ENCODE results near the gene B3GLCT. TPM values are rescaled to one million over a fixed set of nuclear protein-coding genes. Genes with fewer than 3 reads are reported as not detected.

The B3GLCT gene
- total and polyA plus RNA-seq, 2 of the 13 experiments (the other 11 are each of a cell fraction or from before 2014, with no cell fraction given), result 2.0 to 7.1 TPM

DNA sequence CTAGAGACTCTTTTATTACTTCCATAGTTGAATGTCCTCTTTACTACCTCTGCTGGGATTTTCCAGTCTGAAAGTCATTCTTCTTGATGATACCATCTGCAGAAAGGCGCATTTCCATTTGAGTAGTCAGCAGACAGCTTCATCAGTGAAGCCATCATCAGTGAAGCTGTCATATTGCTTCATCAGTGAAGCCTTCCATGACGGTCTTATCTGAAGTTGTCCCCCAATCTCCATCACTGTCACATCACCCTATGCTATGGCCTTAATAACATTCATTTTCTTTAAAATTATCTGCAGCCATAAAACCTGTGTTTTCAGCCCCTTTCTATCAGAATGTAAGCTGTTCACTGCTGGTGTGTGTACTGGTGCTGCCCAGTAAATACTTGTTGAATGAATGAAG is 151.6 kb downstream of the B3GLCT start (continued):
- TF ChIP-seq, protein P1, sequence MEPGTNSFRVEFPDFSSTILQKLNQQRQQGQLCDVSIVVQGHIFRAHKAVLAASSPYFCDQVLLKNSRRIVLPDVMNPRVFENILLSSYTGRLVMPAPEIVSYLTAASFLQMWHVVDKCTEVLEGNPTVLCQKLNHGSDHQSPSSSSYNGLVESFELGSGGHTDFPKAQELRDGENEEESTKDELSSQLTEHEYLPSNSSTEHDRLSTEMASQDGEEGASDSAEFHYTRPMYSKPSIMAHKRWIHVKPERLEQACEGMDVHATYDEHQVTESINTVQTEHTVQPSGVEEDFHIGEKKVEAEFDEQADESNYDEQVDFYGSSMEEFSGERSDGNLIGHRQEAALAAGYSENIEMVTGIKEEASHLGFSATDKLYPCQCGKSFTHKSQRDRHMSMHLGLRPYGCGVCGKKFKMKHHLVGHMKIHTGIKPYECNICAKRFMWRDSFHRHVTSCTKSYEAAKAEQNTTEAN (CRISPR knock-in tag; conservative IDR thresholded peaks at IDR 0.05), result no peak
- TF ChIP-seq, protein P2, sequence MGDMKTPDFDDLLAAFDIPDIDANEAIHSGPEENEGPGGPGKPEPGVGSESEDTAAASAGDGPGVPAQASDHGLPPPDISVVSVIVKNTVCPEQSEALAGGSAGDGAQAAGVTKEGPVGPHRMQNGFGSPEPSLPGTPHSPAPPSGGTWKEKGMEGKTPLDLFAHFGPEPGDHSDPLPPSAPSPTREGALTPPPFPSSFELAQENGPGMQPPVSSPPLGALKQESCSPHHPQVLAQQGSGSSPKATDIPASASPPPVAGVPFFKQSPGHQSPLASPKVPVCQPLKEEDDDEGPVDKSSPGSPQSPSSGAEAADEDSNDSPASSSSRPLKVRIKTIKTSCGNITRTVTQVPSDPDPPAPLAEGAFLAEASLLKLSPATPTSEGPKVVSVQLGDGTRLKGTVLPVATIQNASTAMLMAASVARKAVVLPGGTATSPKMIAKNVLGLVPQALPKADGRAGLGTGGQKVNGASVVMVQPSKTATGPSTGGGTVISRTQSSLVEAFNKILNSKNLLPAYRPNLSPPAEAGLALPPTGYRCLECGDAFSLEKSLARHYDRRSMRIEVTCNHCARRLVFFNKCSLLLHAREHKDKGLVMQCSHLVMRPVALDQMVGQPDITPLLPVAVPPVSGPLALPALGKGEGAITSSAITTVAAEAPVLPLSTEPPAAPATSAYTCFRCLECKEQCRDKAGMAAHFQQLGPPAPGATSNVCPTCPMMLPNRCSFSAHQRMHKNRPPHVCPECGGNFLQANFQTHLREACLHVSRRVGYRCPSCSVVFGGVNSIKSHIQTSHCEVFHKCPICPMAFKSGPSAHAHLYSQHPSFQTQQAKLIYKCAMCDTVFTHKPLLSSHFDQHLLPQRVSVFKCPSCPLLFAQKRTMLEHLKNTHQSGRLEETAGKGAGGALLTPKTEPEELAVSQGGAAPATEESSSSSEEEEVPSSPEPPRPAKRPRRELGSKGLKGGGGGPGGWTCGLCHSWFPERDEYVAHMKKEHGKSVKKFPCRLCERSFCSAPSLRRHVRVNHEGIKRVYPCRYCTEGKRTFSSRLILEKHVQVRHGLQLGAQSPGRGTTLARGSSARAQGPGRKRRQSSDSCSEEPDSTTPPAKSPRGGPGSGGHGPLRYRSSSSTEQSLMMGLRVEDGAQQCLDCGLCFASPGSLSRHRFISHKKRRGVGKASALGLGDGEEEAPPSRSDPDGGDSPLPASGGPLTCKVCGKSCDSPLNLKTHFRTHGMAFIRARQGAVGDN (CRISPR knock-in tag; IDR thresholded peaks at IDR 0.05), result no peak
- TF ChIP-seq ZSCAN21 (CRISPR knock-in tag; IDR thresholded peaks at IDR 0.05; ENCODE audit: borderline replicate concordance) (no peak), ZNF577 (CRISPR knock-in tag; IDR thresholded peaks at IDR 0.05; ENCODE audit: borderline replicate concordance, low read depth) (no peak), ZNF383 (CRISPR knock-in tag; IDR thresholded peaks at IDR 0.05; ENCODE audit: borderline replicate concordance) (no peak), ZNF598 (CRISPR knock-in tag; IDR thresholded peaks at IDR 0.05; ENCODE audit: borderline replicate concordance) (no peak)

DNA sequence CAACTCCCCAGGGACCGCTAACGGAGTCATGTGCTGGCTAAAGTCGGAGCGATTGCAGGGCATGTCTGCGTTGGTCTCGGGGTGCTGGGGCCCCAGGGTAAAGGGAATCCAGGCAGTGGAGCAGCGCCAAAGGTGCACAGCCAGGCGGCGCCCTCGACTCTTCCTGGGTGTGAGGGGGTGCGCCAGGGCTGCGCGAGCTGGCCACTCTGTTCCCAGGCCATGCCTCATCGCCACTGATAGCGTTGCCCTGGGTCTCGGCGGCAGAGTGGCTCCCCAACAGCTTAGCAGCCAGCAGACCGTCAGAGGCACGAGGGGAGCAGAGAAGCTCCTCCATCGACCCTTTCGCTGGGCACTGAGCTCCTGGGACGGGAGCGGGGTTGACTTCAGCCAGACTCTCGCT is 152.7 kb downstream of the B3GLCT start:
- peaks cover 19% of the 10 kb centered on the region for H3K9me3 ChIP-seq (ENCODE audit: low read length)
- intact Hi-C loops (cut with micrococcal nuclease; ENCODE audit: unreplicated experiment) (no loop called here), in situ Hi-C loops (cut with HindIII; ENCODE audit: extremely low pct_ligation_motif_present, low pct_unique_long_range_greater_than_20kb) (no loop called here)
- no peak for DNase-seq (ENCODE audit: low spot score)
- POLR2A ChIA-PET, result no interaction called here
- BruUV-seq (replicated peaks), result no TSS peak
- no peak for FAIRE-seq
- ATAC-seq, result no peak
- WGBS (ENCODE audit: low lambda C conversion rate), result 40% methylated on average over 4 of the region's 24 CpGs
- no peaks in the 10 kb centered on the region for H3K36me3 ChIP-seq (replicated peaks in 1 of 2; ENCODE audit: control insufficient read depth in 1 of 2, insufficient read depth in 2 of 2, low read length in 2 of 2)
- no peaks in the 10 kb centered on the region for H3K79me2 ChIP-seq (ENCODE audit: insufficient read depth, low read length)
- no peaks in the 10 kb centered on the region for H3K4me1 ChIP-seq (ENCODE audit: insufficient read depth, low read length)
- H3K4me3 ChIP-seq (replicated peaks in 1 of 3; ENCODE audit: insufficient read depth in 1 of 3, low read depth in 2 of 3, low read length in 3 of 3), result no peak overlapping the region
- CTCF ChIA-PET (ENCODE audit: low intra/inter-chr PET ratio, low total read pairs), result no interaction called here
- no peaks in the 10 kb centered on the region for H4K20me1 ChIP-seq (ENCODE audit: insufficient read depth, low read length)
- H3K9ac ChIP-seq (ENCODE audit: insufficient read depth, low read depth, low read length), result no peak overlapping the region
- H3K27me3 ChIP-seq (ENCODE audit: control insufficient read depth in 1 of 2, insufficient read depth in 2 of 2, low read length in 2 of 2), result no peaks in the 10 kb centered on the region; a peak in 2 of 5 replicates
- TF ChIP-seq SMAD1 (CRISPR knock-in tag; IDR thresholded peaks at IDR 0.05; ENCODE audit: borderline replicate concordance, low read depth), result no peak
- no peak for TF ChIP-seq TARDBP (CRISPR knock-in tag; IDR thresholded peaks at IDR 0.05)
- no peak for TF ChIP-seq FOXC1 (CRISPR knock-in tag; IDR thresholded peaks at IDR 0.05; ENCODE audit: borderline replicate concordance)
- no peak for TF ChIP-seq SRSF1 (optimal IDR thresholded peaks at IDR 0.05; ENCODE audit: low read depth, low read length)
- TF ChIP-seq ZNF510 (CRISPR knock-in tag; IDR thresholded peaks at IDR 0.05; ENCODE audit: low read depth), result no peak
- TF ChIP-seq ZNF329 (CRISPR knock-in tag; IDR thresholded peaks at IDR 0.05; ENCODE audit: low read depth), result no peak
- TF ChIP-seq CCDC6 (CRISPR knock-in tag; IDR thresholded peaks at IDR 0.05), result no peak
- TF ChIP-seq ZNF274 (CRISPR knock-in tag; IDR thresholded peaks at IDR 0.05), result no peak
- no peak for TF ChIP-seq ZNF598 (CRISPR knock-in tag; IDR thresholded peaks at IDR 0.05; ENCODE audit: borderline replicate concordance)
- TF ChIP-seq HOXD1 (CRISPR knock-in tag; IDR thresholded peaks at IDR 0.05), result no peak
- TF ChIP-seq MBNL3 (CRISPR knock-in tag; conservative IDR thresholded peaks at IDR 0.05), result no peak
- TF ChIP-seq ETV6 (CRISPR knock-in tag; conservative IDR thresholded peaks at IDR 0.05), result no peak
- TF ChIP-seq ZNF644 (CRISPR knock-in tag; IDR thresholded peaks at IDR 0.05; ENCODE audit: low read depth), result no peak
- no peak overlapping the region for H2AFZ ChIP-seq (ENCODE audit: low read length)
- H3K4me2 ChIP-seq (ENCODE audit: low read depth, low read length), result no peak overlapping the region
- no peak overlapping the region for H3K27ac ChIP-seq (ENCODE audit: extremely low read length, insufficient read depth, low read length)
